ENCODE results near the gene BTBD8.

GRCh38 chr1:92045766-92046495, 34.2 kb upstream of the BTBD8 start:
- no peak for TF ChIP-seq POLR2A (IDR thresholded peaks at IDR 0.05)
- no peak for TF ChIP-seq CTCF (IDR thresholded peaks at IDR 0.05 in 4 of 5, conservative IDR thresholded peaks at IDR 0.05 in 1 of 5)

Measured in gastrocnemius medialis (tissue), 4 donors.